ENCODE measurements around the gene CWH43.

Gene CWH43

DNA sequence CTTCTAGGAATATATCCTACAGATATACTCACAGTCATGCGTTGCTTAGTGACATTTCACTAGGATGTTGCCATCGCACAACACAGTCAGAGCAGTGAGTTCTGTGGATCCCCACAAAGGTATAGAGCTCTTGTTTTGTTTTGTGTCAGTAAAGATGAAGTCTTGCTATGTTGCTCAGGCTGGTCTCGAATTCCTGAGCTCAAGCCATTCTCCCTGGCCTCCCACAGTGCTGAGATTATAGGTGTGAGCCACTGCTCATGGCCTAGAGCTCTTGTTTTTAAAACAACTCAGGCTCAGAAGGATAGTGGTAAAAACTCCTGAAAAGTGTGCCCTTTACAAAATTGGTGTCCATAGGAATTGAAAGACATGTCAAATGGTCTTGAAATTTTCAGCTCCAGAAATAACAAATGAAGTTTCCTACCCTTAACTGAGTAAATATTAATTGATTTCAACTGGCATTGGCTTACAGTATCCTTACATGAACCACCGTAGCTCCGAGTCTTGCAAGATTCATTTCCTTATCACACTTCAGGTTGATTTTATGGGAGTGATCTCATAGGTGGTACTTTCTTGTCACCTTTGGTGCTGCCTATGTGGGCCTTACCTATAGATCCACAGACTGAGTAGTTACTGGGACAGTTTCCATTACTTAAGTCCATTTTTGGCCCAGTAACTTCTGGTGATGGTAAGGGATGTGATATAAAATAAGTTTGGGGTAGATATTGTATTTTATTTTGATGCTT is 3.6 kb downstream of the CWH43 start:
- TF ChIP-seq, protein P1, sequence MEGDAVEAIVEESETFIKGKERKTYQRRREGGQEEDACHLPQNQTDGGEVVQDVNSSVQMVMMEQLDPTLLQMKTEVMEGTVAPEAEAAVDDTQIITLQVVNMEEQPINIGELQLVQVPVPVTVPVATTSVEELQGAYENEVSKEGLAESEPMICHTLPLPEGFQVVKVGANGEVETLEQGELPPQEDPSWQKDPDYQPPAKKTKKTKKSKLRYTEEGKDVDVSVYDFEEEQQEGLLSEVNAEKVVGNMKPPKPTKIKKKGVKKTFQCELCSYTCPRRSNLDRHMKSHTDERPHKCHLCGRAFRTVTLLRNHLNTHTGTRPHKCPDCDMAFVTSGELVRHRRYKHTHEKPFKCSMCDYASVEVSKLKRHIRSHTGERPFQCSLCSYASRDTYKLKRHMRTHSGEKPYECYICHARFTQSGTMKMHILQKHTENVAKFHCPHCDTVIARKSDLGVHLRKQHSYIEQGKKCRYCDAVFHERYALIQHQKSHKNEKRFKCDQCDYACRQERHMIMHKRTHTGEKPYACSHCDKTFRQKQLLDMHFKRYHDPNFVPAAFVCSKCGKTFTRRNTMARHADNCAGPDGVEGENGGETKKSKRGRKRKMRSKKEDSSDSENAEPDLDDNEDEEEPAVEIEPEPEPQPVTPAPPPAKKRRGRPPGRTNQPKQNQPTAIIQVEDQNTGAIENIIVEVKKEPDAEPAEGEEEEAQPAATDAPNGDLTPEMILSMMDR (IDR thresholded peaks at IDR 0.05; ENCODE audit: low read depth, low read length) = no peak
- no peak for DNase-seq (ENCODE audit: low read depth in 2 of 2)
- no peak overlapping the region for H3K4me3 ChIP-seq (replicated peaks in 1 of 2; ENCODE audit: low read depth in 2 of 2, low read length in 2 of 2)

DNA sequence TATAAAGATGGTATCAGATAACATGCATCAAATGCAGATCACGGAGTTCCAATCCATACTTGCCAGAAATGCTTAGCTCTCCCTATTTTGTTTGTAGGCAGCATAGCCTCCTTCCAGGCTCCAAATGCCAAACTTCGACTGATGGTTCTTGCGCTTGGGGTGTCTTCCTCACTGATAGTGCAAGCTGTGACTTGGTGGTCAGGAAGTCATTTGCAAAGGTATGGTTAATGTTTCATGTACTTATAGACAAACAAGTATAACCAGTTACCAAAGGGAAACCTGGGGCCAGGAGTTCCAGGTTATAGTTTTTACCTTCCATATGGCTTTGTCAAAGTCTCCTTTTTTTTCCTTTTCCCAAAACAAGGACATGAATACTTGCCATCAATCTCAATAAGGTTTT is 5.3 kb downstream of the CWH43 start:
- DNase-seq (ENCODE audit: low read depth in 2 of 2) = no peak
- TF ChIP-seq, protein P1 (IDR thresholded peaks at IDR 0.05; ENCODE audit: low read depth, low read length) = no peak

DNA sequence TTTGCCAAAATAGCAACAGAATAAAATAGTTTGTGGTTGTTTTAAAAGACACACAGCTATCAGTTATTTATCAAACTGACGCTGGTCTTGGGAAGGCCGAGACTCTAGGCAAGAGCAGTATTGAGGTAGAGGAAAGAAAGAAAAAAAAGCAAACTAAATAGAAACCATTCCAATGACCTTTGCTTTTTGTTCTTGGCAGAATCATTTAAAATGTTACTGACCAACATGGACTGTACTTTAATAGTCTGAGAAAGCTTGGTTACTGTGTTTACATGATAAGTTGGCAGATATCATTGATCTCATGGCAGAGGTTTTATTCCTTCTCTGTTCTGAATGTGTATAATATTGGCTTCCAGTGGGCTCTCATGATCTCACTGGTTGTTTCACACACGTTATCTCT is 11.9 kb downstream of the CWH43 start:
- no peak overlapping the region for H3K4me3 ChIP-seq (replicated peaks in 1 of 2; ENCODE audit: low read depth in 2 of 2, low read length in 2 of 2)
- no peak for DNase-seq (ENCODE audit: low read depth in 2 of 2)
- TF ChIP-seq, protein P1 (IDR thresholded peaks at IDR 0.05; ENCODE audit: low read depth, low read length) = no peak

More for the DNA sequence above, 5.3 kb downstream of the CWH43 start:
- no peak overlapping the region for H3K4me3 ChIP-seq (replicated peaks in 1 of 2; ENCODE audit: low read depth in 2 of 2, low read length in 2 of 2)

DNA sequence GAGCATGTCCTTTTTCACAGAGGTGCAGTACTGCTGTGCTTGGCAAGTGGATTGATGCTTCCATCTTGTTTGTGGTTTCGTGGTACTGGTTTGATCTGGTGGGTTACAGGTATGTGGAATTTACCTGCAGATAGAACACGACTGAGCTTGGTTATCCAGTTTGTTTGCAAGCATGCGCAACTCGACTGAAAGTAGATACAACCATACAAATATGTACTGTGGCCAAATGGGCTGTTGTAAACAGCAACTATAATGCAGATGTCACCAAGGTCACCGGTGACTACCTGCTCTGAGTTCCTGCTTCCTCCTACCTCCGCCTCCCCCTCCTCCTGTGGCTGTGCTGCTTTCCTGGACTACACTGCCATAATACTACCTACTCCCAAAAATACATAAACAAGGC is 12.4 kb downstream of the CWH43 start:
- TF ChIP-seq, protein P1 (IDR thresholded peaks at IDR 0.05; ENCODE audit: low read depth, low read length) = no peak
- DNase-seq (ENCODE audit: low read depth in 2 of 2) = no peak
- no peak overlapping the region for H3K4me3 ChIP-seq (replicated peaks in 1 of 2; ENCODE audit: low read depth in 2 of 2, low read length in 2 of 2)

DNA sequence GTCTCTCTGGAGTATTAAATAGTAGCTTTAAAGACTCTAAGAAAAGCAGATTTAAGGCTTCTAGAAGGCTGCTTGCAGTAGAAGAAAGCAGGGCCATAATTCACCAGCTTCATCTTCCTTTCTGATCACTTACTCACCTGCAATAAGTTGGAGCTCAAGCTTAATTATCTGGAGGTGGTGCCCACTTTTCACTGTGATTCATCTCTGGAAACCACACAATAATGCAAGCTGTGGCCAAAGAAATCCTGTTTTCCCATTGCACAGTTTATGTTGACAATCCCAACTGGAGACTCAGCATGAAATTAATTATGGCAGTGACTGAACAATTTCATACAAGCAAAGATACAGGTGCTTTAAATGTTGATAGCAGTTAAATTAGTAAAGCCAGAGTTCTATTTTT is 14.7 kb downstream of the CWH43 start:
- TF ChIP-seq, protein P1 (IDR thresholded peaks at IDR 0.05; ENCODE audit: low read depth, low read length) = no peak
- no peak for DNase-seq (ENCODE audit: low read depth in 2 of 2)
- no peak overlapping the region for H3K4me3 ChIP-seq (replicated peaks in 1 of 2; ENCODE audit: low read depth in 2 of 2, low read length in 2 of 2)

DNA sequence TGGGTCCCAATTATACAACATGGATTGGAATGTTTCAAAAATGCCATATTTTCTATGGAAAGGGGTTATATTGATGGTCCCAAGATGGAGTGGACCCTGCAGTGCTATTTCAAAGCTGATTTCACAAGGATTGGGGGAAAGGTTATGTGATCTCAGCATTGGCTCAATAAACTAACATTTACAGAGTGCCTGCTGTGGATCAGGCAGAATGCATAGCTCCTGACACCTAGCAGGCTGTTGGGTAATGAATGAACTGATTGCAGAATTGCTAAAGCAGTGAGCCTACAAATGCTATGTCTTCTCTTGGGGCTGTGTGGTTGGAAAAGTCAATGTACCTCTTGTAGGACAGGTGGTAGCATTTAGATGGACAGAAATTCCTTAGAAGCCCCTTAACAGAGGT is 16.9 kb downstream of the CWH43 start:
- H3K4me3 ChIP-seq (replicated peaks in 1 of 2; ENCODE audit: low read depth in 2 of 2, low read length in 2 of 2) = no peak overlapping the region
- DNase-seq (ENCODE audit: low read depth in 2 of 2) = no peak
- TF ChIP-seq, protein P1 (IDR thresholded peaks at IDR 0.05; ENCODE audit: low read depth, low read length) = no peak
